ENCODE measurements around the gene CERS1. TPM values are rescaled to one million over a fixed set of nuclear protein-coding genes. Genes with fewer than 3 reads are reported as not detected.

CERS1 gene, protein sequence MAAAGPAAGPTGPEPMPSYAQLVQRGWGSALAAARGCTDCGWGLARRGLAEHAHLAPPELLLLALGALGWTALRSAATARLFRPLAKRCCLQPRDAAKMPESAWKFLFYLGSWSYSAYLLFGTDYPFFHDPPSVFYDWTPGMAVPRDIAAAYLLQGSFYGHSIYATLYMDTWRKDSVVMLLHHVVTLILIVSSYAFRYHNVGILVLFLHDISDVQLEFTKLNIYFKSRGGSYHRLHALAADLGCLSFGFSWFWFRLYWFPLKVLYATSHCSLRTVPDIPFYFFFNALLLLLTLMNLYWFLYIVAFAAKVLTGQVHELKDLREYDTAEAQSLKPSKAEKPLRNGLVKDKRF
- 36.9 TPM for polyA plus RNA-seq (2013, experiment 1 of 4)
- 32.4 TPM for polyA plus RNA-seq (2013, experiment 2 of 4)
- polyA plus RNA-seq (2013, experiment 3 of 4), result 16.4 TPM
- 19.6 TPM for polyA plus RNA-seq (2013, experiment 4 of 4)

DNA sequence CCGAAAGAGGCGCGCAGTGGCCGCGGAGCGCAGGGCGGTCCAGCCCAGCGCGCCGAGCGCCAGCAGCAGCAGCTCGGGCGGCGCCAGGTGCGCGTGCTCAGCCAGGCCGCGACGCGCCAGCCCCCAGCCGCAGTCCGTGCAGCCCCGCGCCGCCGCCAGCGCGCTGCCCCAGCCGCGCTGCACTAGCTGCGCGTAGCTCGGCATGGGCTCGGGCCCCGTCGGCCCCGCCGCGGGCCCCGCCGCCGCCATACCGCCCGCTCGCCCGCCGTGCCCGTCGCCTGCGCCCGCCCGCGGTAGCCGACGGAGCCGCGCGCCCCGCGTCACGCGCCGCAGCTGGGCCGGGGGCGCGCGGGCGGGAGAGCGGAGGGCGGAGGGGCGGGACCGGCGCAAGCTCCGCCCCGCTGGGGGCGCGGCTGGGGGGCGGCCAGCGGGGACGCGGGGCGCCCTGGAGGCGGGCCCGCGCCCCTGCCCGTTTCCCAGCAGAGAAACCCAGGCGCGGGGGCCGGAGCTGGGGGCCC is at the start of gene CERS1:
Gene CERS1, minus strand, starts transcription at position 335 of the 518 bp plus-strand sequence. Its CDS starts 86 bp downstream, at position 249.
- Histone ChIP-seq H3K4me3 (ENCODE audit: insufficient read depth, low read depth, low read length) (peak within 1 kb of the TSS; percentile 75), H3K4me1 (ENCODE audit: control insufficient read depth, insufficient read depth, low read length) (peaks cover 20% of the 10 kb centered on the region), H3K27ac (ENCODE audit: insufficient read depth, low read depth, low read length, poor library complexity, severe bottlenecking) (no peak within 1 kb of the TSS), H3K36me3 (ENCODE audit: control insufficient read depth, insufficient read depth, low read length) (no peaks in the 10 kb centered on the region), H3K9me3 (ENCODE audit: control insufficient read depth, low read length) (no peaks in the 10 kb centered on the region), H3K27me3 (ENCODE audit: control insufficient read depth, insufficient read depth, low read length, poor library complexity, severe bottlenecking) (peaks cover 7% of the 10 kb centered on the region)
- 1% methylated on average over 89 of the region's 89 CpGs for WGBS, 2 experiments

- no peaks in the 10 kb centered on the region for H3K36me3 ChIP-seq (ENCODE audit: control insufficient read depth, insufficient read depth, low read length)
- no peak overlapping the region for H3K4me3 ChIP-seq (ENCODE audit: insufficient read depth, low read depth, low read length)
- no peaks in the 10 kb centered on the region for H3K9me3 ChIP-seq (ENCODE audit: control insufficient read depth, low read length)
- WGBS, 2 experiments, result 90 to 92% methylated on average over 9 of the region's 9 CpGs
- no peak overlapping the region for H3K27ac ChIP-seq (ENCODE audit: insufficient read depth, low read depth, low read length, poor library complexity, severe bottlenecking)
- no peaks in the 10 kb centered on the region for H3K4me1 ChIP-seq (ENCODE audit: control insufficient read depth, insufficient read depth, low read length)
- H3K27me3 ChIP-seq (ENCODE audit: control insufficient read depth, insufficient read depth, low read length, poor library complexity, severe bottlenecking), result no peaks in the 10 kb centered on the region
Measured at GRCh38 chr19:18945297-18945696, 49.3 kb upstream of the CERS1 start.

- 90 to 93% methylated on average over 4 of the region's 4 CpGs for WGBS, 2 experiments
- Histone ChIP-seq H3K4me3 (ENCODE audit: insufficient read depth, low read depth, low read length) (no peak overlapping the region), H3K9me3 (ENCODE audit: control insufficient read depth, low read length) (no peaks in the 10 kb centered on the region), H3K36me3 (ENCODE audit: control insufficient read depth, insufficient read depth, low read length) (no peaks in the 10 kb centered on the region), H3K27me3 (ENCODE audit: control insufficient read depth, insufficient read depth, low read length, poor library complexity, severe bottlenecking) (no peaks in the 10 kb centered on the region), H3K27ac (ENCODE audit: insufficient read depth, low read depth, low read length, poor library complexity, severe bottlenecking) (no peak overlapping the region), H3K4me1 (ENCODE audit: control insufficient read depth, insufficient read depth, low read length) (no peaks in the 10 kb centered on the region)
Measured at GRCh38 chr19:18943465-18943864, 47.5 kb upstream of the CERS1 start.

DNA sequence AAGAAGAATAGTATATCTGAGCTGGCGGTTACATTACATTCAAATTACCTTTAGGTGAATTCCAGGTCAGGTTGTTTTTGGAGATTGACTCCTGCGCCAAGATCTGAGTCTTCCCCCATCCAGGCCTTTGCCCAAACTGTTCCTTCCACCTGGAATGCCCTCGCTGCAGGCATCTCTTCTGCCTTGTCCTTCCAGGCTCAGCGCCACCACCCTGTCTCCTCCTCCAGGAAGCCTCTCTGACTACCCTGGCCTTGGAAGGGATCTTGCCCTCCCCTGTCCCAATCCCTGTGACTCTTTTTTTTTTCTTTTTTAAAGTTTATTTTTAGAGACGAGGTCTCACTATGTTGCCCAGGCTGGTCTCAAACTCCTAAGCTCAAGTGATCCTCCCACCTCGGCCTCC is 46.7 kb upstream of the CERS1 start:
- Histone ChIP-seq H3K36me3 (ENCODE audit: control insufficient read depth, insufficient read depth, low read length) (peaks cover 5% of the 10 kb centered on the region), H3K9me3 (ENCODE audit: control insufficient read depth, low read length) (no peaks in the 10 kb centered on the region), H3K4me1 (ENCODE audit: control insufficient read depth, insufficient read depth, low read length) (no peaks in the 10 kb centered on the region), H3K27me3 (ENCODE audit: control insufficient read depth, insufficient read depth, low read length, poor library complexity, severe bottlenecking) (no peaks in the 10 kb centered on the region), H3K4me3 (ENCODE audit: insufficient read depth, low read depth, low read length) (no peak overlapping the region), H3K27ac (ENCODE audit: insufficient read depth, low read depth, low read length, poor library complexity, severe bottlenecking) (no peak overlapping the region)
- 93 to 94% methylated on average over 6 of the region's 6 CpGs for WGBS, 2 experiments

DNA sequence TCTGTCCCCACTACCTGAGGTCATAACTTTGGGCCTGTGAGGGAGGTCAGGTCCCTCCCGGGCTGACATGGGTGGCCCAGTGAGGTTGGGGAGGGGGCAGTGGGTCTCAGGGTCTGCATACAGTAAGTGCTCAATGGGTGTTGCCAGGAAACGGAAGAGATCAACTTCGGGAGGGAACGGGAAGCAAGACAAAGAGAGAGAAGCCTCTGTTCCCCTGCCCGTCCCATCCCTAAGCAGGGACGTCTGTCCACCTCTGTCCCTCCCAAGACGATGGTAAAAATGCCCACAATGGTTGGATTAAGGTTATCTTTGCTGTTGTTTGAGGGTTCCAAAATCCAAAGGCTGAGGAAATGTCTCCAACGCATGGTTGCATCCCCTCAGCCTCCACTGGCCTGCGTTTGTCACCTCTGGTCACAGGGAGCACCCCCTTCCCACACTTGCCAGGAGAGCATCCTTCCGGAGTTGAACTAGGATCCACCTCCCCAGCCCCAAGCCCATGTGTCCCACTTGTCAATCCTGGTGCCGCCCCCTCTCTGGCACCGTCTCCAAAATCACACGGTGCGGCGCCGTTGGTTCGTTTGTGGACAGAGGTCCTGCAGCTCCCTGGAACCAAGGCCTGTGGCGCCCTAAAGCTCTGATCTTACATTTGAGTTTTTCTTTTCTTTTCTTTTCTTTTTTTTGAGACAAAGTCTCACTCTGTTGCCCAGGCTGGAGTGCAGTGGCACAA is 45.8 kb upstream of the CERS1 start:
- 65 to 70% methylated on average over 18 of the region's 18 CpGs for WGBS, 2 experiments
- Histone ChIP-seq H3K4me3 (ENCODE audit: insufficient read depth, low read depth, low read length) (peak overlapping the region; percentile 18), H3K9me3 (ENCODE audit: control insufficient read depth, low read length) (no peaks in the 10 kb centered on the region), H3K27ac (ENCODE audit: insufficient read depth, low read depth, low read length, poor library complexity, severe bottlenecking) (no peak overlapping the region), H3K27me3 (ENCODE audit: control insufficient read depth, insufficient read depth, low read length, poor library complexity, severe bottlenecking) (no peaks in the 10 kb centered on the region), H3K36me3 (ENCODE audit: control insufficient read depth, insufficient read depth, low read length) (peaks cover 5% of the 10 kb centered on the region), H3K4me1 (ENCODE audit: control insufficient read depth, insufficient read depth, low read length) (no peaks in the 10 kb centered on the region)

- Histone ChIP-seq H3K36me3 (ENCODE audit: control insufficient read depth, insufficient read depth, low read length) (peaks cover 5% of the 10 kb centered on the region), H3K27ac (ENCODE audit: insufficient read depth, low read depth, low read length, poor library complexity, severe bottlenecking) (no peak within 1 kb of the TSS), H3K4me3 (ENCODE audit: insufficient read depth, low read depth, low read length) (peak within 1 kb of the TSS; percentile 74), H3K27me3 (ENCODE audit: control insufficient read depth, insufficient read depth, low read length, poor library complexity, severe bottlenecking) (no peaks in the 10 kb centered on the region), H3K4me1 (ENCODE audit: control insufficient read depth, insufficient read depth, low read length) (no peaks in the 10 kb centered on the region), H3K9me3 (ENCODE audit: control insufficient read depth, low read length) (no peaks in the 10 kb centered on the region)
- 1% methylated on average over 68 to 76 of the region's 81 CpGs for WGBS, 2 experiments
Measured at GRCh38 chr19:18940769-18941627, 45.0 kb upstream of the CERS1 start, which contains the start of gene HOMER3. Gene HOMER3, minus strand, starts transcription at chr19:18941217. Its CDS starts 2,235 bp downstream, at chr19:18938982.

DNA sequence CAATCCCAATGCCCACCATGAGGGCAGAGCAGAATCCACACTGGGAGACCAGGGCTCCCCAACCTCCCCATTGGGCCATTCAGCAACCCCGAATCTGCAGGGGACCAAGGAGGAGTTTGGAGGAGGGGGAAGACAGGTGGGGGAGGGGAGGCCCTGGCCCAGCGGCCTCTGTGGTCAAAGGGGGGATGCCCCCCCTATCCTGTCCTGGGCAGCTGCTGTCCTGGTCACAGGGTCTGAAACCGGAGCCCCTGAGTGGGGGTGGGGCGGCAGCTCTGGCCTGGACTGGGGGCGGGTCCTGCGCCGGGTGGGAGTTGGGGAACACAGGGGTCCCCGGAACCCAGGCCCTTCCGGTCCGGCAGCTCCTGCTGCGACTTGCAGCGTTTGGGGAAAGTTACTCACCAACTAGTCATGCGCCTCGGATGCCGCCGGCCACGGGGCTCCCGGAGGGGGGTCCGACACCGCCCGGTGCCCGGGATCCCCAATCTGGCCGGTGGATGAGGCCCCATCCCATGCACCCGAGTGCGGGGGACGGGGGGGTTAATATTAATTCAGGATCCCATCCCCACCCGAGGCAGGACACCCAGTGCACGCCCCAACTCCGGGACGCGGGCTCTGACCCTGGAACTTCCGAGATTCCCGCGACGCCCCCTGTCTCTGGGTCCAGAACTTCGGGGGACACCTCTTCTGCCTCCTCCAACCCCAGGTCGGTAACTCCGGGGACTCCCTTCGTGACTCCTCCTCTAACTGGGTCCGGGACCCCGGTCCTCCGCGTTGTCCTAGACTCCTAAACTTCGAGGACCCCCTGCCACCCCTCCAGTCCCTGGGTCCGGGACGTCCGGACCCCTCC is 44.2 kb upstream of the CERS1 start:
- Histone ChIP-seq H3K4me1 (ENCODE audit: control insufficient read depth, insufficient read depth, low read length) (no peaks in the 10 kb centered on the region), H3K27me3 (ENCODE audit: control insufficient read depth, insufficient read depth, low read length, poor library complexity, severe bottlenecking) (no peaks in the 10 kb centered on the region), H3K9me3 (ENCODE audit: control insufficient read depth, low read length) (no peaks in the 10 kb centered on the region), H3K36me3 (ENCODE audit: control insufficient read depth, insufficient read depth, low read length) (peaks cover 5% of the 10 kb centered on the region), H3K4me3 (ENCODE audit: insufficient read depth, low read depth, low read length) (peak overlapping the region; percentile 74), H3K27ac (ENCODE audit: insufficient read depth, low read depth, low read length, poor library complexity, severe bottlenecking) (peak overlapping the region; percentile 26)
- 0 to 1% methylated on average over 47 of the region's 47 CpGs for WGBS, 2 experiments

- H3K4me3 ChIP-seq (ENCODE audit: insufficient read depth, low read depth, low read length), result peak overlapping the region; percentile 74
- no peak overlapping the region for H3K27ac ChIP-seq (ENCODE audit: insufficient read depth, low read depth, low read length, poor library complexity, severe bottlenecking)
- 91 to 100% methylated on average over 3 of the region's 3 CpGs for WGBS, 2 experiments
- H3K9me3 ChIP-seq (ENCODE audit: control insufficient read depth, low read length), result no peaks in the 10 kb centered on the region
- peaks cover 11% of the 10 kb centered on the region for H3K36me3 ChIP-seq (ENCODE audit: control insufficient read depth, insufficient read depth, low read length)
- no peaks in the 10 kb centered on the region for H3K27me3 ChIP-seq (ENCODE audit: control insufficient read depth, insufficient read depth, low read length, poor library complexity, severe bottlenecking)
- H3K4me1 ChIP-seq (ENCODE audit: control insufficient read depth, insufficient read depth, low read length), result no peaks in the 10 kb centered on the region
Measured at GRCh38 chr19:18939163-18939562, 43.2 kb upstream of the CERS1 start.

DNA sequence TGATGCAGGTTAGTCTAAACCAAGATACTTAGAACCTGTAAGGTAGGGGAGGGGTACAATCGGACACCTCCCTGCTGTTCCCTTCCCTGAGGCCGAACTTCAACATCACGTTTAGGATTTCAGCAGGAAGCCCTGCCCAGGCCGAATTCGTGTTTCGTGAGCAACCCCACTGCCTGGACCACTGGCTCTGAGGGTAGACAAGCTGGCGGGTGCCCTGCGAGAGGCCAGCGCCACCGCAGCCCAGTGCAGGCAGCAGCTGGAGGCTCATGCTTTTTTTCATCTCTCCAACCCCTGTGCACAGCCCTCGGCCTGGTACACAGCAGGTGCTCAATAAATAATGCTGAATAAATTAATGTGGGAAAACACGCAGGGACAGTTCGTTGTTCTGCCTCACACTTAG is 37.3 kb upstream of the CERS1 start:
- 84 to 86% methylated on average over 13 of the region's 13 CpGs for WGBS, 2 experiments
- Histone ChIP-seq H3K36me3 (ENCODE audit: control insufficient read depth, insufficient read depth, low read length) (peaks cover 29% of the 10 kb centered on the region), H3K4me1 (ENCODE audit: control insufficient read depth, insufficient read depth, low read length) (peaks cover 8% of the 10 kb centered on the region), H3K9me3 (ENCODE audit: control insufficient read depth, low read length) (no peaks in the 10 kb centered on the region), H3K27me3 (ENCODE audit: control insufficient read depth, insufficient read depth, low read length, poor library complexity, severe bottlenecking) (no peaks in the 10 kb centered on the region), H3K4me3 (ENCODE audit: insufficient read depth, low read depth, low read length) (no peak overlapping the region), H3K27ac (ENCODE audit: insufficient read depth, low read depth, low read length, poor library complexity, severe bottlenecking) (no peak overlapping the region)

Measured in ectodermal cell (in vitro differentiated cells).